H1 (cell line): Measurements from ENCODE around the gene DDX5. TPM values are rescaled to one million over a fixed set of nuclear protein-coding genes. Genes with fewer than 3 reads are reported as not detected.

Source experiments
- BACH1 ChIP-seq: IDR thresholded peaks from 2 replicates; pipeline ENCODE4 v1.6.1; 2012; ENCODE audit warnings: low read length, improper control_type of control experiment
- BCL11A ChIP-seq, 2 experiments: IDR thresholded peaks; one replicate each; pipeline ENCODE4 v1.6.1; 2011; ENCODE audit warnings: low read depth in 2 of 2, low read length in 2 of 2, mild to moderate bottlenecking in 2 of 2
- CHD1 ChIP-seq: IDR thresholded peaks from 2 replicates; pipeline ENCODE4 v1.6.1; 2012; ENCODE audit warnings: low read depth, low read length, improper control_type of control experiment
- CREB1 ChIP-seq: IDR thresholded peaks from 2 replicates; pipeline ENCODE4 v1.6.1; 2012; ENCODE audit warnings: inconsistent platforms
- GTF2F1 ChIP-seq: IDR thresholded peaks from 2 replicates; pipeline ENCODE4 v1.6.1; 2012; ENCODE audit warnings: low read depth, low read length, improper control_type of control experiment, borderline replicate concordance
- RBBP5 ChIP-seq: IDR thresholded peaks from 2 replicates; pipeline ENCODE4 v1.7.1; 2012; ENCODE audit warnings: low read depth, mild to moderate bottlenecking, inconsistent platforms, low read length, moderate library complexity, borderline replicate concordance
- SIN3A ChIP-seq, 2 experiments: IDR thresholded peaks in 1 of 2; conservative IDR thresholded peaks in 1 of 2; 2 replicates each; pipeline ENCODE4 v1.6.1; 2011 to 2012; ENCODE audit warnings: low read length in 2 of 2, improper control_type of control experiment in 1 of 2, low read depth in 1 of 2, mild to moderate bottlenecking in 1 of 2
- SP1 ChIP-seq: IDR thresholded peaks from 2 replicates; pipeline ENCODE4 v1.6.1; 2011; ENCODE audit warnings: low read depth, low read length
- TAF7 ChIP-seq: optimal IDR thresholded peaks from 2 replicates; pipeline ENCODE3; 2011; ENCODE audit warnings: low read depth, mild to moderate bottlenecking, inconsistent platforms, low read length, moderate library complexity, borderline replicate concordance
- polyA plus RNA-seq, 7 experiments: library from polyadenylated mRNA; depleted of rRNA in 3 of 7; stranded (reverse) in 5 of 7; unstranded in 2 of 7; fragments of >200 nt in 5 of 7; fragments of 200-250 nt in 2 of 7; gene quantifications; 1 replicate in 5 of 7; 2 replicates in 1 of 7; 4 replicates in 1 of 7; pipeline versions ENCODE4 v1.2.1 to v1.2.3, GENCODE V29; 2011 to 2013; ENCODE audit warnings: missing spikeins in 2 of 7, mixed read lengths in 2 of 7
- total RNA-seq: library from RNA; stranded (reverse); fragmentation: NEBNext Ultra II Directional; extraction: Animal tissue kit (Norgen Biotek cat#: 25700); gene quantifications from 2 replicates; pipeline ENCODE4 v1.2.1, GENCODE V29; 2021
- TF ChIP-seq, protein P1 (sequence below): fragments of 300-600 bp; sonication (generic); IDR thresholded peaks from 2 replicates; pipeline ENCODE4 v1.7.1; 2012; ENCODE audit warnings: low read length, moderate library complexity, mild to moderate bottlenecking, inconsistent platforms; ENCODE audit not compliant: insufficient replicate concordance

DDX5 gene
- total and polyA plus RNA-seq, 2 of the 8 experiments (the other 6 are each of a cell fraction or from before 2014, with no cell fraction given) = 572 to 591 TPM

DNA sequence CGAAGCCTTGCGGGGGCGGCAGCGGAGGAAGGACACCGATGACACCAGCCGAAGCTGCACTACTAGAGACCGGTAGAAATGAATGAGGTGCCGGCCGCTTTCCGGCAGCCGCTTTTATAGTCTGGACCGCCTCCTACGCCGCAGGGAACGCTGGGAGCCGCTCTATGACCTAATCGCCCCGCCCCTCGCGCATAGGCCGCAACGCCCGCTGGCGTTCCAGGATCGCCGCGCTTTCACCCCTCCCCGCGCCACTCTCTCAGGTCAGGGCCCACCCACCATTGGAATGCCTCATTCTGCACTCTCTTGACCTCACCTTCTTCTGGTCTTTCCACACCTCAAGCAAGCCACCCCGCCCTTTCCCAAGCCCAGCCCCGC lies at the start of gene DDX5 (continued):
- peak; percentile 64; the same call in 1 of the 2 replicates for TF ChIP-seq SP1
- peak; percentile 66 to 70; a peak in 2 of 4 replicates for TF ChIP-seq SIN3A (conservative IDR thresholded peaks at IDR 0.05 in 1 of 2, IDR thresholded peaks at IDR 0.05 in 1 of 2; ENCODE audit: low read depth in 1 of 2, low read length in 2 of 2)
- peak; percentile 64; the same call in 1 of the 2 replicates for TF ChIP-seq CREB1
- TF ChIP-seq, protein P1, sequence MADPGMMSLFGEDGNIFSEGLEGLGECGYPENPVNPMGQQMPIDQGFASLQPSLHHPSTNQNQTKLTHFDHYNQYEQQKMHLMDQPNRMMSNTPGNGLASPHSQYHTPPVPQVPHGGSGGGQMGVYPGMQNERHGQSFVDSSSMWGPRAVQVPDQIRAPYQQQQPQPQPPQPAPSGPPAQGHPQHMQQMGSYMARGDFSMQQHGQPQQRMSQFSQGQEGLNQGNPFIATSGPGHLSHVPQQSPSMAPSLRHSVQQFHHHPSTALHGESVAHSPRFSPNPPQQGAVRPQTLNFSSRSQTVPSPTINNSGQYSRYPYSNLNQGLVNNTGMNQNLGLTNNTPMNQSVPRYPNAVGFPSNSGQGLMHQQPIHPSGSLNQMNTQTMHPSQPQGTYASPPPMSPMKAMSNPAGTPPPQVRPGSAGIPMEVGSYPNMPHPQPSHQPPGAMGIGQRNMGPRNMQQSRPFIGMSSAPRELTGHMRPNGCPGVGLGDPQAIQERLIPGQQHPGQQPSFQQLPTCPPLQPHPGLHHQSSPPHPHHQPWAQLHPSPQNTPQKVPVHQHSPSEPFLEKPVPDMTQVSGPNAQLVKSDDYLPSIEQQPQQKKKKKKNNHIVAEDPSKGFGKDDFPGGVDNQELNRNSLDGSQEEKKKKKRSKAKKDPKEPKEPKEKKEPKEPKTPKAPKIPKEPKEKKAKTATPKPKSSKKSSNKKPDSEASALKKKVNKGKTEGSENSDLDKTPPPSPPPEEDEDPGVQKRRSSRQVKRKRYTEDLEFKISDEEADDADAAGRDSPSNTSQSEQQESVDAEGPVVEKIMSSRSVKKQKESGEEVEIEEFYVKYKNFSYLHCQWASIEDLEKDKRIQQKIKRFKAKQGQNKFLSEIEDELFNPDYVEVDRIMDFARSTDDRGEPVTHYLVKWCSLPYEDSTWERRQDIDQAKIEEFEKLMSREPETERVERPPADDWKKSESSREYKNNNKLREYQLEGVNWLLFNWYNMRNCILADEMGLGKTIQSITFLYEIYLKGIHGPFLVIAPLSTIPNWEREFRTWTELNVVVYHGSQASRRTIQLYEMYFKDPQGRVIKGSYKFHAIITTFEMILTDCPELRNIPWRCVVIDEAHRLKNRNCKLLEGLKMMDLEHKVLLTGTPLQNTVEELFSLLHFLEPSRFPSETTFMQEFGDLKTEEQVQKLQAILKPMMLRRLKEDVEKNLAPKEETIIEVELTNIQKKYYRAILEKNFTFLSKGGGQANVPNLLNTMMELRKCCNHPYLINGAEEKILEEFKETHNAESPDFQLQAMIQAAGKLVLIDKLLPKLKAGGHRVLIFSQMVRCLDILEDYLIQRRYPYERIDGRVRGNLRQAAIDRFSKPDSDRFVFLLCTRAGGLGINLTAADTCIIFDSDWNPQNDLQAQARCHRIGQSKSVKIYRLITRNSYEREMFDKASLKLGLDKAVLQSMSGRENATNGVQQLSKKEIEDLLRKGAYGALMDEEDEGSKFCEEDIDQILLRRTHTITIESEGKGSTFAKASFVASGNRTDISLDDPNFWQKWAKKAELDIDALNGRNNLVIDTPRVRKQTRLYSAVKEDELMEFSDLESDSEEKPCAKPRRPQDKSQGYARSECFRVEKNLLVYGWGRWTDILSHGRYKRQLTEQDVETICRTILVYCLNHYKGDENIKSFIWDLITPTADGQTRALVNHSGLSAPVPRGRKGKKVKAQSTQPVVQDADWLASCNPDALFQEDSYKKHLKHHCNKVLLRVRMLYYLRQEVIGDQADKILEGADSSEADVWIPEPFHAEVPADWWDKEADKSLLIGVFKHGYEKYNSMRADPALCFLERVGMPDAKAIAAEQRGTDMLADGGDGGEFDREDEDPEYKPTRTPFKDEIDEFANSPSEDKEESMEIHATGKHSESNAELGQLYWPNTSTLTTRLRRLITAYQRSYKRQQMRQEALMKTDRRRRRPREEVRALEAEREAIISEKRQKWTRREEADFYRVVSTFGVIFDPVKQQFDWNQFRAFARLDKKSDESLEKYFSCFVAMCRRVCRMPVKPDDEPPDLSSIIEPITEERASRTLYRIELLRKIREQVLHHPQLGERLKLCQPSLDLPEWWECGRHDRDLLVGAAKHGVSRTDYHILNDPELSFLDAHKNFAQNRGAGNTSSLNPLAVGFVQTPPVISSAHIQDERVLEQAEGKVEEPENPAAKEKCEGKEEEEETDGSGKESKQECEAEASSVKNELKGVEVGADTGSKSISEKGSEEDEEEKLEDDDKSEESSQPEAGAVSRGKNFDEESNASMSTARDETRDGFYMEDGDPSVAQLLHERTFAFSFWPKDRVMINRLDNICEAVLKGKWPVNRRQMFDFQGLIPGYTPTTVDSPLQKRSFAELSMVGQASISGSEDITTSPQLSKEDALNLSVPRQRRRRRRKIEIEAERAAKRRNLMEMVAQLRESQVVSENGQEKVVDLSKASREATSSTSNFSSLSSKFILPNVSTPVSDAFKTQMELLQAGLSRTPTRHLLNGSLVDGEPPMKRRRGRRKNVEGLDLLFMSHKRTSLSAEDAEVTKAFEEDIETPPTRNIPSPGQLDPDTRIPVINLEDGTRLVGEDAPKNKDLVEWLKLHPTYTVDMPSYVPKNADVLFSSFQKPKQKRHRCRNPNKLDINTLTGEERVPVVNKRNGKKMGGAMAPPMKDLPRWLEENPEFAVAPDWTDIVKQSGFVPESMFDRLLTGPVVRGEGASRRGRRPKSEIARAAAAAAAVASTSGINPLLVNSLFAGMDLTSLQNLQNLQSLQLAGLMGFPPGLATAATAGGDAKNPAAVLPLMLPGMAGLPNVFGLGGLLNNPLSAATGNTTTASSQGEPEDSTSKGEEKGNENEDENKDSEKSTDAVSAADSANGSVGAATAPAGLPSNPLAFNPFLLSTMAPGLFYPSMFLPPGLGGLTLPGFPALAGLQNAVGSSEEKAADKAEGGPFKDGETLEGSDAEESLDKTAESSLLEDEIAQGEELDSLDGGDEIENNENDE = no peak
- TF ChIP-seq BACH1 = no peak
- TF ChIP-seq BCL11A (IDR thresholded peaks at IDR 0.05; ENCODE audit: low read depth in 2 of 2, low read length in 2 of 2) = no peak
- TF ChIP-seq CHD1 = no peak
- no peak for TF ChIP-seq RBBP5
- TF ChIP-seq GTF2F1 = peak; percentile 94
- peak; percentile 98 for TF ChIP-seq TAF7
- TF ChIP-seq, all 59 proteins: peak for 13
